H1 (cell line): ENCODE data around the gene OR5C1. TPM values are rescaled to one million over a fixed set of nuclear protein-coding genes. Genes with fewer than 3 reads are reported as not detected.

Source experiments
- CTCF ChIA-PET: fragments of 300-600 bp; sonication (Branson Sonifier 250); formaldehyde crosslinking; loops from one replicate; lab custom pipeline; 2021; ENCODE audit not compliant: partially characterized antibody; lab: Charles Lee
- POLR2A ChIA-PET: fragments of 300-600 bp; sonication (Branson Sonifier 250); formaldehyde crosslinking; loops from one replicate; lab custom pipeline; 2021; ENCODE audit warnings: inconsistent platforms; ENCODE audit not compliant: partially characterized antibody; lab: Charles Lee
- DNase-seq, 2 experiments: peaks; one replicate each; pipeline versions ENCODE4 v3.0.0 to v3.0.0-alpha.2; 2010 to 2022; ENCODE audit warnings: low spot score in 2 of 2, low read depth in 1 of 2, mixed read lengths in 1 of 2
- FAIRE-seq: peaks from 2 replicates; lab custom pipeline; 2011; peaks lifted over from hg19 to GRCh38; lab: Jason Lieb, UNC
- H2AFZ ChIP-seq: 2 replicates; pipeline ENCODE4 v1.8.1; 2012; ENCODE audit warnings: low read length, inconsistent platforms
- H2AK5ac ChIP-seq: 2 replicates; pipeline ENCODE4 v1.6.1; 2013; ENCODE audit warnings: low read depth, low read length
- H2BK120ac ChIP-seq: replicated peaks from 2 replicates; pipeline ENCODE3; 2013; ENCODE audit warnings: low read depth, low read length, inconsistent platforms
- H2BK12ac ChIP-seq: 2 replicates; pipeline ENCODE4 v1.6.1; 2013; ENCODE audit warnings: low read depth, low read length
- H2BK15ac ChIP-seq: 2 replicates; pipeline ENCODE4 v1.6.1; 2013; ENCODE audit warnings: low read length
- H2BK20ac ChIP-seq: 2 replicates; pipeline ENCODE4 v1.6.1; 2013; ENCODE audit warnings: low read length
- H2BK5ac ChIP-seq: 2 replicates; pipeline ENCODE4 v1.6.1; 2013; ENCODE audit warnings: low read depth, low read length
- H3K14ac ChIP-seq: 2 replicates; pipeline ENCODE4 v1.6.1; 2013; ENCODE audit warnings: inconsistent platforms; ENCODE audit not compliant: insufficient read length
- H3K18ac ChIP-seq: 2 replicates; pipeline ENCODE4 v1.6.1; 2013; ENCODE audit warnings: low read length; ENCODE audit errors: extremely low read depth
- H3K23ac ChIP-seq: 2 replicates; pipeline ENCODE4 v1.6.1; 2013; ENCODE audit warnings: inconsistent platforms; ENCODE audit not compliant: insufficient read length
- H3K23me2 ChIP-seq: 2 replicates; pipeline ENCODE4 v1.6.1; 2013; ENCODE audit warnings: low read depth, low read length
- H3K27ac ChIP-seq: 2 replicates; pipeline ENCODE4 v1.6.1; 2011; ENCODE audit warnings: low read depth, low read length, inconsistent platforms
- H3K27me3 ChIP-seq, 4 experiments: replicated peaks in 1 of 4; 1 replicate in 1 of 4; 2 replicates in 3 of 4; pipeline versions ENCODE4 v1.6.1 to v1.8.1; 2011 to 2013; ENCODE audit warnings: low read length in 3 of 4, mild to moderate bottlenecking in 3 of 4, inconsistent platforms in 2 of 4, mixed read lengths in 2 of 4, moderate library complexity in 1 of 4; ENCODE audit not compliant: control insufficient read depth in 3 of 4, insufficient read depth in 3 of 4; ENCODE audit errors: extremely low read depth in 1 of 4
- H3K36me3 ChIP-seq, 4 experiments: 2 replicates each; pipeline versions ENCODE4 v1.6.1 to v1.8.1; 2011 to 2013; ENCODE audit warnings: mild to moderate bottlenecking in 4 of 4, low read length in 3 of 4, moderate library complexity in 2 of 4, control low read depth in 1 of 4, inconsistent platforms in 1 of 4; ENCODE audit not compliant: insufficient read depth in 4 of 4, control insufficient read depth in 2 of 4
- H3K4ac ChIP-seq: replicated peaks from 2 replicates; pipeline ENCODE3; 2013; ENCODE audit warnings: low read length, low read depth, mixed read lengths, inconsistent platforms; ENCODE audit not compliant: insufficient read length
- H3K4me1 ChIP-seq, 4 experiments: replicated peaks in 1 of 4; 1 replicate in 1 of 4; 2 replicates in 3 of 4; pipeline versions ENCODE4 v1.6.1 to v1.8.1; 2011 to 2013; ENCODE audit warnings: low read length in 3 of 4, inconsistent platforms in 2 of 4, mixed read lengths in 1 of 4; ENCODE audit not compliant: insufficient read depth in 4 of 4, control insufficient read depth in 3 of 4
- H3K4me2 ChIP-seq, 2 experiments: 2 replicates each; pipeline versions ENCODE4 v1.6.1 to v1.8.1; 2011 to 2013; ENCODE audit warnings: low read depth in 2 of 2, low read length in 2 of 2, control low read depth in 1 of 2, inconsistent platforms in 1 of 2, mild to moderate bottlenecking in 1 of 2; ENCODE audit not compliant: insufficient read depth in 1 of 2
- H3K4me3 ChIP-seq, 4 experiments: fragments of 200-600, 300-600 bp in 1 of 4; sonication (generic), shearing (Covaris generic), sonication (Bioruptor Twin) in 1 of 4; 2 replicates each; pipeline versions ENCODE4 v1.5.1 to v1.8.1; 2011 to 2016; ENCODE audit warnings: low read length in 4 of 4, low read depth in 3 of 4, control low read depth in 2 of 4, inconsistent platforms in 2 of 4, mild to moderate bottlenecking in 2 of 4, mixed read lengths in 1 of 4, moderate library complexity in 1 of 4; ENCODE audit not compliant: insufficient read depth in 2 of 4; ENCODE audit errors: extremely low read depth in 1 of 4
- H3K56ac ChIP-seq: replicated peaks from 2 replicates; pipeline ENCODE3; 2013; ENCODE audit warnings: low read depth, mild to moderate bottlenecking, mixed read lengths, low read length, inconsistent platforms; ENCODE audit not compliant: insufficient read length
- H3K79me1 ChIP-seq: 2 replicates; pipeline ENCODE4 v1.6.1; 2013; ENCODE audit warnings: low read depth, low read length, control low read depth
- H3K79me2 ChIP-seq, 2 experiments: 2 replicates each; pipeline versions ENCODE4 v1.6.1 to v1.8.1; 2012 to 2013; ENCODE audit warnings: low read length in 2 of 2, mild to moderate bottlenecking in 2 of 2, inconsistent platforms in 1 of 2; ENCODE audit not compliant: insufficient read depth in 2 of 2, control insufficient read depth in 1 of 2
- H3K9ac ChIP-seq, 4 experiments: replicated peaks in 1 of 4; 1 replicate in 1 of 4; 2 replicates in 3 of 4; pipeline versions ENCODE4 v1.6.1 to v1.8.1; 2011 to 2013; ENCODE audit warnings: low read depth in 3 of 4, low read length in 3 of 4, control low read depth in 2 of 4, mild to moderate bottlenecking in 2 of 4, moderate library complexity in 2 of 4, inconsistent platforms in 1 of 4; ENCODE audit errors: extremely low read depth in 1 of 4
- H3K9me3 ChIP-seq, 2 experiments: 2 replicates each; pipeline versions ENCODE4 v1.6.1 to v1.8.1; 2012 to 2013; ENCODE audit warnings: mild to moderate bottlenecking in 2 of 2, moderate library complexity in 2 of 2, control low read depth in 1 of 2, inconsistent platforms in 1 of 2, low read depth in 1 of 2, low read length in 1 of 2, mixed read lengths in 1 of 2; ENCODE audit not compliant: insufficient read depth in 2 of 2
- H4K20me1 ChIP-seq, 2 experiments: replicated peaks in 1 of 2; 2 replicates each; pipeline versions ENCODE3 to v1.8.1; 2011 to 2013; ENCODE audit warnings: inconsistent platforms in 2 of 2, low read length in 2 of 2, mild to moderate bottlenecking in 1 of 2; ENCODE audit not compliant: insufficient read depth in 2 of 2, control insufficient read depth in 1 of 2
- H4K5ac ChIP-seq: 2 replicates; pipeline ENCODE4 v1.6.1; 2013; ENCODE audit warnings: low read length, low read depth, mixed read lengths, inconsistent platforms; ENCODE audit not compliant: insufficient read length
- H4K8ac ChIP-seq: 2 replicates; pipeline ENCODE4 v1.8.0; 2013; ENCODE audit warnings: mild to moderate bottlenecking, moderate library complexity, low read length, inconsistent platforms; ENCODE audit not compliant: insufficient read depth; ENCODE audit errors: extremely low read depth
- H4K91ac ChIP-seq: replicated peaks from 2 replicates; pipeline ENCODE3; 2013; ENCODE audit warnings: low read length, mixed read lengths, inconsistent platforms; ENCODE audit not compliant: insufficient read length
- BRCA1 ChIP-seq: IDR thresholded peaks from 2 replicates; pipeline ENCODE4 v1.6.1; 2012; ENCODE audit warnings: low read depth, low read length, improper control_type of control experiment
- CBX5 ChIP-seq: fragments of 300-800, 300-1000 bp; sonication (generic); IDR thresholded peaks from 2 replicates; pipeline ENCODE4 v1.7.1; 2016; ENCODE audit warnings: antibody characterized with exemption, low read length, low read depth
- CHD1 ChIP-seq: IDR thresholded peaks from 2 replicates; pipeline ENCODE4 v1.6.1; 2012; ENCODE audit warnings: low read depth, low read length, improper control_type of control experiment
- CREB1 ChIP-seq: IDR thresholded peaks from 2 replicates; pipeline ENCODE4 v1.6.1; 2012; ENCODE audit warnings: inconsistent platforms
- HDAC6 ChIP-seq: IDR thresholded peaks from one replicate; pipeline ENCODE4 v1.7.1; 2012; ENCODE audit warnings: low read depth, mild to moderate bottlenecking, inconsistent platforms, low read length, moderate library complexity
- JUND ChIP-seq: IDR thresholded peaks from 2 replicates; pipeline ENCODE4 v1.6.1; 2011; ENCODE audit warnings: mild to moderate bottlenecking, improper control_type of control experiment, low read length
- KDM1A ChIP-seq: fragments of 200-600, 300-600 bp; sonication (generic); IDR thresholded peaks from 2 replicates; pipeline ENCODE4 v1.7.1; 2016; ENCODE audit warnings: mild to moderate bottlenecking, low read length, borderline replicate concordance
- NANOG ChIP-seq: IDR thresholded peaks from 2 replicates; pipeline ENCODE4 v1.6.1; 2011; ENCODE audit warnings: low read length, low read depth, mild to moderate bottlenecking, inconsistent platforms; ENCODE audit not compliant: insufficient read depth, poor library complexity, severe bottlenecking
- POU5F1 ChIP-seq: IDR thresholded peaks from 2 replicates; pipeline ENCODE4 v1.6.1; 2011; ENCODE audit warnings: low read depth, mild to moderate bottlenecking, low read length, moderate library complexity
- RNF2 ChIP-seq: fragments of 200-900, 300-1000 bp; sonication (generic); IDR thresholded peaks from 2 replicates; pipeline ENCODE4 v1.7.1; 2016; ENCODE audit warnings: borderline replicate concordance, low read depth, mild to moderate bottlenecking, antibody characterized with exemption, low read length; ENCODE audit not compliant: poor library complexity, severe bottlenecking; ENCODE audit errors: missing control alignments
- SP2 ChIP-seq: IDR thresholded peaks from 2 replicates; pipeline ENCODE4 v1.6.1; 2012; ENCODE audit warnings: mild to moderate bottlenecking, low read length, inconsistent platforms
- SUZ12 ChIP-seq: fragments of 200-600 bp; sonication (generic); IDR thresholded peaks from 2 replicates; pipeline ENCODE4 v1.6.1; 2012; ENCODE audit warnings: mild to moderate bottlenecking, inconsistent platforms, low read length, moderate library complexity, mixed read lengths
- TCF12 ChIP-seq: IDR thresholded peaks from 2 replicates; pipeline ENCODE4 v1.6.1; 2011; ENCODE audit warnings: low read depth, mild to moderate bottlenecking, low read length
- WGBS, 2 experiments: shearing (Covaris generic) in 1 of 2; methylation state at CpG; one replicate each; pipeline versions ENCODE4 v1.1.6 to v1.1.7; 2013 to 2015; ENCODE audit warnings: low lambda C conversion rate in 2 of 2, mixed read lengths in 2 of 2, inconsistent platforms in 1 of 2, low coverage in 1 of 2, missing lambda C conversion rate in 1 of 2; ENCODE audit not compliant: insufficient replicate concordance in 2 of 2, insufficient coverage in 1 of 2, insufficient read length in 1 of 2; ENCODE audit errors: extremely low coverage in 1 of 2, missing lambda C conversion rate in 1 of 2; 5-methylcytosine and 5-hydroxymethylcytosine counted together
- polyA plus RNA-seq, 7 experiments: library from polyadenylated mRNA; depleted of rRNA in 3 of 7; stranded (reverse) in 5 of 7; unstranded in 2 of 7; fragments of >200 nt in 5 of 7; fragments of 200-250 nt in 2 of 7; gene quantifications; 1 replicate in 5 of 7; 2 replicates in 1 of 7; 4 replicates in 1 of 7; pipeline versions ENCODE4 v1.2.1 to v1.2.3, GENCODE V29; 2011 to 2013; ENCODE audit warnings: missing spikeins in 2 of 7, mixed read lengths in 2 of 7
- total RNA-seq: library from RNA; stranded (reverse); fragmentation: NEBNext Ultra II Directional; extraction: Animal tissue kit (Norgen Biotek cat#: 25700); gene quantifications from 2 replicates; pipeline ENCODE4 v1.2.1, GENCODE V29; 2021
- TF ChIP-seq, protein P1 (sequence below): IDR thresholded peaks from 2 replicates; pipeline ENCODE4 v1.6.1; 2011; ENCODE audit warnings: low read length, improper control_type of control experiment

Gene OR5C1
- total and polyA plus RNA-seq, 2 of the 8 experiments (the other 6 are each of a cell fraction or from before 2014, with no cell fraction given): not detected

DNA sequence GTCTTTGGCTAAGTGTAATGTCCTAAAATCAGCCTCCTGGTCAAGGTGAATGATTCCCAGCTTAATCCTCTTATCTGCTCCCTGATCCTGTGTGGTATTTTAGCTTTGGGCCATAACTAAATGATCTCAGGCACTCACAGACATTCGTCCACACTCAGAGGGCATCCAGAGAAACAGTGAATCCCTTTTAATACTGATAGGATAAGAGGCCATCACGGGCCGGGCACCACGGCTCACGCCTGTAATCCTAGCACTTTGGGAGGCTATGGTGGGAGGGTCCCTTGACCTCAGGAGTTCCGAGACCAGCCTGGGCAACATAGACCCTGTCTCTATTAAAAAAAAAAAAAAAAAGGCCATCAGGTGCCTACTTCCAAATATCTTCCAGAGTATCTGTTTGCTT lies 33.3 kb downstream of the OR5C1 start:
- Histone ChIP-seq H4K5ac (no peak overlapping the region), H3K9me3 (no peaks in the 10 kb centered on the region), H4K91ac (no peak overlapping the region), H3K23ac (no peak overlapping the region), H2BK20ac (no peak overlapping the region), H2BK15ac (no peak overlapping the region), H3K56ac (no peak overlapping the region), H2BK12ac (no peak overlapping the region), H3K36me3 (peaks cover 10 to 64% (median 38%) of the 10 kb centered on the region in 4 experiments), H3K4me1 (peaks cover 0 to 3% (median 0%) of the 10 kb centered on the region in 4 experiments; a peak in 1 of 7 replicates), H4K20me1 (peaks cover 6 to 15% of the 10 kb centered on the region in 2 experiments), H2BK5ac (no peak overlapping the region), H3K27ac (no peak overlapping the region), H3K23me2 (no peaks in the 10 kb centered on the region), H3K14ac (no peak overlapping the region), H3K4ac (no peak overlapping the region), H2AK5ac (no peak overlapping the region), H3K18ac (no peak overlapping the region), H3K27me3 (no peaks in the 10 kb centered on the region), H3K4me2 (no peak overlapping the region), H3K4me3 (no peak overlapping the region), H3K9ac (no peak overlapping the region), H3K79me1 (no peaks in the 10 kb centered on the region; the same call in none of the 2 replicates), H2BK120ac (no peak overlapping the region), H3K79me2 (peaks cover 5 to 28% of the 10 kb centered on the region in 2 experiments; a peak in 3 of 4 replicates), H2AFZ (no peak overlapping the region), H4K8ac (no peak overlapping the region)
- WGBS, 2 experiments: 93% methylated on average over 6 of the region's 6 CpGs; no CpG with 5 or more reads in 1 of the 2 experiments
- ChIA-PET CTCF (interaction anchor here (2.1 kb wide), 1 partner anchor 13 kb away, joined by 8 read pairs; no protein-coding TSS in a partner anchor), POLR2A (no interaction called here)
- DNase-seq: no peak
- no peak for FAIRE-seq
- TF ChIP-seq RNF2 (no peak), TCF12 (no peak), BRCA1 (no peak), CBX5 (no peak), HDAC6 (no peak), JUND (no peak), CHD1 (no peak), POU5F1 (no peak), KDM1A (no peak), CREB1 (no peak), NANOG (no peak), SUZ12 (no peak), SP2 (no peak)
- TF ChIP-seq, protein P1, sequence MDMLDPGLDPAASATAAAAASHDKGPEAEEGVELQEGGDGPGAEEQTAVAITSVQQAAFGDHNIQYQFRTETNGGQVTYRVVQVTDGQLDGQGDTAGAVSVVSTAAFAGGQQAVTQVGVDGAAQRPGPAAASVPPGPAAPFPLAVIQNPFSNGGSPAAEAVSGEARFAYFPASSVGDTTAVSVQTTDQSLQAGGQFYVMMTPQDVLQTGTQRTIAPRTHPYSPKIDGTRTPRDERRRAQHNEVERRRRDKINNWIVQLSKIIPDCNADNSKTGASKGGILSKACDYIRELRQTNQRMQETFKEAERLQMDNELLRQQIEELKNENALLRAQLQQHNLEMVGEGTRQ: no peak
